GM12892 (cell line): ENCODE results near the gene MPRIP.

Experiments used
- POLR2A ChIP-seq: IDR thresholded peaks from 2 replicates; pipeline ENCODE4 v1.6.1; 2011; ENCODE audit warnings: low read depth, low read length, control low read depth
- POLR2AphosphoS5 ChIP-seq: IDR thresholded peaks from 2 replicates; pipeline ENCODE4 v1.6.1; 2011; ENCODE audit warnings: low read depth, low read length, control low read depth

DNA sequence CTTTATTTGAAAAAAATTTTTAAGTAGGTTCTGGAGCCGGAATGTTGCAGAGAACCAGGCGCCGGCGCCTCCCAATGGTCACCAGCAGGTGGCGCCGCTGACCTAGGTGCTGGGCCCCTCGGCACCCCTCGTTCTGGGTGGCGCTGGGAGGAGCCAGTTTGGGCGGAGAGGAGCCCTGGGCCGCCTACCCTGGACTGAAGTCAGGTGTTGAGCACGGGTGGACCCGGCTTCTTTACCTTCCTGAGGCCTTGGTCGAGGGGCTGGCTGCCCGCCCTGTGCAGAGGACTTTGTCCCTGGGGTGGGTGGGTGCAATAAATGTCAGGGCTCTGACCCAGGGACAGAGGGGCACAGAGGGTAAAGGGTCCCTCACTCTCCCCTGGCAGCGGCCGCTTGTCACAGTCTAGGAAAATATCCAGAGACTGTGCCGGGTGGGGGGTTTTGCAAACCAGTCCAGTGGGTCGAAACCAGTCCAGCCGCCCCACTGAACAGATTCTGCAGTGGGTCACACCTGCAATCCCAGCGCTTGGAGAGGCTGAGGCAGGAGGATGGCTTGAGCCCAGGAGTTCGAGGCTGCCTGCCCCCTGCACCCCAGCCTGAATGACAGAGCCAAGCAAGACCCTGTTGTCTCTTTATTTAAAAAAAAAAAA lies 40.3 kb upstream of the MPRIP start:
- TF ChIP-seq POLR2A (no peak), POLR2AphosphoS5 (no peak)
